ENCODE data around the gene KLHL26. TPM values are rescaled to one million over a fixed set of nuclear protein-coding genes. Genes with fewer than 3 reads are reported as not detected.
A peak's percentile ranks its signal among the peaks of the same experiment; 100 is the strongest.

Gene KLHL26
- total RNA-seq, 1 donor from 2014 or later = 5.8 TPM

DNA sequence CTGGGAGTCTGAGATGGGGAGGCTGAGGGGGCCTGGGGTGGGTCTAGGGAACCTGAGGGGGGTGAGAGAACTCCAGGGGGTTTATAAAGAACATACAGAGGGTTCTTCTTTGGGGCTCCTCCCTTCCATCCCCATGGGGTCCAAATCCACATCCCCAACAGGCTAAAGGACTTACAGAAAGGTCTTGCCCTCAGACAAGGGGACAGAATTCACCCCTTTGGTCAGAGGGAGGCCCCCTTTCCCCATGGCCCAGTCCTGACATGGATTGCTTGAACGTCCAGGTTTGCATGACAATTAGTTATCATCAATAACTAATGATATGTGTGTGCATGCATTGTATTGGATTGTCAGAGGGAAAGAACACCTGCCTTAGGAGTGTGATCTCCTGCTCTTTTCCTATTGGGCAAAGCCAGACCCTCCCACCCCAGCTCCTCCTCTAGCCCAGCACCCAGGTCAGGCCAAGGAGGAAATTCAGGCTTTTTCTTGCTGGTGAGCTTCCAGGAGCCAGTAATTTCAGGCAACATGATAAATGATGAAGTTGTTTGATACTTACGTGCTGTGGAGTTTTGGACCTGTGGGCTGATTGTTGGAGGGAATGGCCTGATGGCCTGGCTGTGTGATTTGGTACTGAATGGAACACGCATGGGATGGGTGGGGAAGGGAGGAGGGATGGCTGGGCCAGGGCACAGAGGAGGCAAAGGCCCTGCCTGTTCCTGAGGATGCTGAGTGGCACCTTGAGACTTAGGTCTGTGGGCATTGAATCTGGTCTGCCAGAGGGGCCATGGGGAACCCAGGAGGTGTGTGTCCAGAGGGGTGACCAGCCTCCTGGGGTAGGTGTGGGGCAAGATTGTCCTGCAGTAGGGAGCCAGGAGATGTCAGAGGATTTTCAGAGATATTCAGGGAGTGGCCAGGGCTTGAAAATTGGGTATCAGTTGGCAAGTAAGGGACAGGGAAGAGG lies 1.1 kb downstream of the KLHL26 start:
- intact Hi-C loops (cut with micrococcal nuclease) = no loop called here
- no peak for DNase-seq
- ATAC-seq = no peak

DNA sequence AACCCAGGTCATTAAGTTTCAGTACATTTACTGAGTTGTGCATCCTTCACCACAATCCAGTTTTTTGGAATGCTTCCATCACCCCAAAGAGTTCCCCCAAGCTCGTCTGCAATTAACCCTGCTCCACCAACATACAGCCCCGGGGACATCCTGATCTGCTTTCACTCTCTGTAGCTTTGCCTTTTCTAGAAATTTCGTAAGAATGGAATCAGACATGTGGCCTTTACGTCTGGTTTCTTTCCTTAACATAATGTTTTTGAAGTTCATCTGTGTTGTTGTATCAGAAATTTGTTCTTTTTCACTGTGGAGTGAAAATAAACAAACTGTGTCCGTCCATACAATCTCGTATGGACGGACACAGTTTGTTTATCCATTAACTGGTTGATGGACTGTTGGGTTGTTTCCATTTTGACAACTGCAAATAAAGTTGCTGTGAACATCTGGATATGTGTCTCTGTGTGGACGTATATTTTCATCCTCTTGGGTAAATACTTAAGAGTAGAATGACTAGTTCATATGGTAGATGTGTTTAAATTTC lies 2.9 kb downstream of the KLHL26 start:
- ATAC-seq = no peak
- no peak for DNase-seq
- intact Hi-C loops (cut with micrococcal nuclease) = no loop called here

DNA sequence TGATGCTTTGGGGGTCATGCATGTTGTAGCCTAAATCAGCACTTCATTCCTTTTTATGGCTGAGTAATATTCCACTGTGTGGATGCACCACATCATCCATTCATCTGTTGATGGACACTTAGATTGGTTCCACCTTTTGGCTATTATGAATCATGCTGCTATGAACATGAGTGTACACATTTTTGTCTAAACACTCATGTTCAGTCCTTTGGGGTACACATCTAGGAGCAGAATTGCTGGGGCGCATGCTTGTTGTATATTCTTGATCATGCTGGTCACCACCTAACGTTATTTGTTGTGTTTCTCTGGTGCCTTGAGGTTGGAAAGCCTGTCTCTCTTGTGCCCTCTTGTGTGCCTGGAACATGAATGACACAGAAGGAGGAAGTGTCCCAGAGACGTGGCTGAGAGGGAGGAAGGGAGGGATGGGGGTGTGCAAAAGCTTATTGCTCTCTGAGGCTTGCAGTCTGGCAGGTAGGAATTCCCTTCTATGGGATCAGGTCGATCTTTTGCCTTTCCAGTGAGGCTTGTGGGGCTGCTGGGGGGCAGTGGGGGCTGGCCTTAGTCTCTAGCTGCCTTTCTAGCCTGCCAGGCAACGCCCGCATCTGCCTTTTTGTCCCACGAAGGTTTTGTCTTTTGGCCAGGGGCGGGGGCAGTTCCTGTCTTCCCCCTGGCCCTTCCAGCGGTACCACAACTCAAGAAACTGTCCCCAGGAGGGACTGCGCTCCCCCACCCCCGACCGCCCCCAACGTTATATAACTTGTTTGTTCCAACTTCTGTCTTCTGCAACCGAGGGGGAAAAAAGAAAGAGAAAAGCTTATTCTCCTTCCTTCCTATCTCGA lies 7.6 kb downstream of the KLHL26 start:
- intact Hi-C loops (cut with micrococcal nuclease) = no loop called here
- ATAC-seq = peak; percentile 47
- peak; percentile 40 for DNase-seq

DNA sequence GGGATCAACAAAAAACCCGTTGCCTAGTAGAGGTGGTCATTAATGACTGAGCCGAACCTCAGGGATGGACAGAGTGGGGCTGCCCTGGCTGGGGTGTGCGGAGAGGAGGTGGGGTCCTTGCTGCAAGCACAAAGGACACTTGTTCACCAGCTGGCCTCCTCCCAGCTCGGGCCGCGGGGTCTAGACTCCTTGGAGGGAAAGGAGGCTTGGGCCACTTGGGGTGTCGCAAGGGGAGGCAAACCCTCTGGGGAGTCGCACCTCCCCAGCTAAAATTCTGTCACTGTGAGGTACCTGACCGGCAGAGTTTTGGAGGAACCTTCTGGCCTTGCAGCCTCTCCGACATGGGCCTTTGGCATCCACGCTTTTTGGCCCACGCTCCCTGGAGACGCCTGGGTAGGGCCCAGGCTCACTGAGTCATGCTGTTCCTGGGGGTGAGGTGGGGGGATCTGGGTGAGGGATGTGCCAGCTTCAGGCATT lies 8.2 kb downstream of the KLHL26 start:
- ATAC-seq (no peak), DNase-seq (peak; percentile 47)
- intact Hi-C loops (cut with micrococcal nuclease) = no loop called here

DNA sequence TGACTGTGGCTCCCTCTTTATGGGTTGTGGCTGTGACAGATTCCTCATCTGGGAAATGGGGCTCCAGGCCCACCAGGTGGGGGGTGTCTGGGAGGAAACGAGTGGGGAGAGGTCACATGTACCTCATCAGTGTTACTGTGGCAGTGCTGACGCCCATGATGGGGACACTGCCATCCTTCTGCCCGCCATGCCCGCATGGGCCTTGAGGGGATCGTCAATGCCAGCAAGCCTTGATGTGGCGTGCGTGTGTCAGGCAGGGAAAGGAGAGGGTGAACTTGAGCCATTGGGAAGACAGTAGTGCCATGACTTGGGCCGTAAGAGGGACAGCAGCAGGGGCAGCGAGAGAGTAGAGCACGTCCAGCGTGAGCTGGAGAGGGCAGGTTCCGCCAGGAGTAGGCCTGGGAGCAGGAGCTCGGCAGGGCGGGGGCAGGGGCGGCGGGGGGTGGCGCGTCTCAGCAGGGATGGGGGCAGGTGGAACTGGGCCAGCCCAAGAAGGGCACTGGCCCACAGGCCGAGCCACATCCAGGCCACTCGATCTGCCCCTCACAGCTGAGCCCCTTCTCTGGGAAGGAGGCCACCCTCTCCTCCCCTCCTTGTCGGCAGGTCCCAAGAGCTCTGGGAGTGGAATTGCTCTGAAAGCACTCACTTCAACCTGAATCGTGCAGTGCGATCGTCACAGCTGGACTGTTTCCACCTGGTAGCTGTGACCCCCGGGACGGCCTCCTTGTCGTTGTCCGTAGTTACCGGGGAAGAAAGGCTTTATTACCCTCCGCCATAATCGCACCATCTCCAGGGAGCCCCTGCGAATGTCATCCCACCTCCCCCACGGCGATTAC lies 9.9 kb downstream of the KLHL26 start:
- no peak for ATAC-seq
- intact Hi-C loops (cut with micrococcal nuclease) = no loop called here
- DNase-seq = peak; percentile 27

DNA sequence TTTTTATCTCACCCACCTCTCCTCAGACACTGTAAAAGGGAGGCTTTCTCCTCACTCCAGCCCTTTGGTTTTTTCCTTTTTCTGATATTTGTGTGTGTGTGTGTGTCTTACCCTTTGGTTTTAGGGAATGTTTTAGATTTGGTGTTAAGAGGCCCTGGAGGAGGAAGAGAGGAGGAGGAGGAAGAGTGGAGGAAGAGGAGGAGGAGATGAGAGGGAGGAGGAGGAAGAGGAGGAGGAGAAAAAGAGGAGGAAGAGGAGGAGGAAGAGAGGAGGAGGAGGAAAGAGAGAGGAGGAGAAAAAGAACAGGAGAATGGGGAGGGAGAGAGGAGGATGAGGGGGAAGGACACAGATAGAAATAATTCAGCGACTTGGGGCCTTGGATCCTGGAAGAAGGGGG lies 10.5 kb downstream of the KLHL26 start:
- DNase-seq = no peak
- ATAC-seq = no peak
- intact Hi-C loops (cut with micrococcal nuclease) = no loop called here

DNA sequence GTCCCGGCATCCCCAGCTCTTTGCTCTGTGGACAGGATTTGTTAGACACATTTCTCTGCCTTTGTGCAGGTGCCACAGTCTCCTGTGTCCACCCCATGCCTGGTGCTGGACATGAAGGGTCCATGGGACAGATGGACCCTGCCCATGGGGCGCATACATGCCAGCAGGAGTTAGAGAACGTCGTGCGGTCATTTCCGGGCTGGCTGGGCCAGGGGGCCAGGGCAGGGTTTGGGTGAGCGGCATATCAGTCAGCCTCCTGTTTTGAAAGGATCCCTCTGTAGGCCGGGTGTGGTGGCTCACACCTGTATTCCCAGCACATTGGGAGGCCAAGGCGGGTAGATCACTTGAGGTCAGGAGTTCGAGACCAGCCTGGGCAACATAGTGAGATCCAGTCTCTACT lies 11.0 kb downstream of the KLHL26 start:
- intact Hi-C loops (cut with micrococcal nuclease) = no loop called here
- peak; percentile 32 for DNase-seq
- ATAC-seq = no peak

DNA sequence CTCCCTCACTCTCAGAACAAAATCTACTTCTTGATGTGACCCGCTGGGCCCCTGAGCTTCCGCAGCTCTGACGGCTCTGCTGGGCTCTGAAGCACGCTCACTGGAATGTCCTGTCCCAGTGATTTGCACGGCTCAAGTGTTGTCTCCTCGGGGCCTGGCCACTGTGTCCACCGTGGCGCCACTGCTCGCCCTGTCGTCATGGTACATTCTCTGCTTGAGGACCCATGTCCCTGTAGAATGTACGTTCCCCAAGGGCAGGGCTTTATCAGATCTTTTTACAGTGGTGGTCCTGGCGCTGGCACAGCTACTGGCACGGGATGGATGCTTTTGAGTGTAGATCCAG lies 12.1 kb downstream of the KLHL26 start:
- ATAC-seq (peak; percentile 5), DNase-seq (peak; percentile 59)
- intact Hi-C loops (cut with micrococcal nuclease) = no loop called here

DNA sequence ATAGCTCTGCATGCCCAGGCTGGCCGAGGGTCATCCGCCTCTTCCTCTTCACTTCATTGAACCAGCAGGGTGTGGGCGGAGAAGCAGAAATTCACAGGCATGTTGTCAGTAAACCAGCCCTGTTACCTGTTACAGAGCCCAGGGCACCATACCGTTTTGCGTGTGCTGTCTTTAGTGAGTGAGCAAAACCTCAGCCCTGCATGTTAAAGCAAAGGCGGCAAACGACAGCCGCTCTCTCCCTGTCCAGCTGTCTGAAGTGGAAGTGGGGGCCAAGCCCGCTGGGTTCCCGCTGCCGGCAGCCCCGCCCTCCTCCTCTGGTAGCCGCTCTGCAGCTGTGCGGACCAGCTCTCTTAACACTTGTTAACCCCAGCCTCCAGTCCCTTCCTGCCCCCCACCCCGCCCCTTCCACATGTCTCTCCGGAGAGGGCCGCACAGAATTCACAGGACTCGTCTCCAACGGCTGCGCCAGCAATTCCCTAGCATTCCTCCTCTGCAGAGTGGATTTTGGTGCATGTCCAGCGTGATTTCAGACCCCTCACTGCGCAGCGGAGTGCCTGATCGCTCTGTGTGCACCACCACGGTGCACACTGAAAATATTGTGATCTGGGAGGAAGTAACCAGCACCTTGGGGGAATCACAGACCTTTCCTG lies 12.7 kb downstream of the KLHL26 start:
- intact Hi-C loops (cut with micrococcal nuclease) = no loop called here
- peak; percentile 79 for ATAC-seq
- DNase-seq = peak; percentile 88

DNA sequence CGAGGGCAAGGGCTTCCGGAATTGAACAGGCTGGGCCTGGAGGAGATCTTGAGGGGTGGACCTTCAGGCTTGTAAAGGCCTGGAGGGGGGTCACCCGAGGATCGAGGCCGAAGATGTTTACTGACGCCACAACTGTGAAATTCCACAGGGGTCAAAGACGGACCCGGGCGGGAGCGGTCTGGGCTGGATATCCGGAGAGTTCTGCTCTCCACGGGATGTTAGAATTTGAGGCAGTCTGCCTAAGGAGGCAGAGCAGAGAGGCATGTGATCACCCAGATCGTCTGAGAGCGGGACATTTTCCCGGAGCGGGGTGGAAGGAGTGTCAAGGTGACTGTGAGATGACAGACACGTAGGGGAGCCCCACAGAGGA lies 13.2 kb downstream of the KLHL26 start:
- peak; percentile 73 for DNase-seq
- ATAC-seq = peak; percentile 72
- intact Hi-C loops (cut with micrococcal nuclease) = no loop called here

DNA sequence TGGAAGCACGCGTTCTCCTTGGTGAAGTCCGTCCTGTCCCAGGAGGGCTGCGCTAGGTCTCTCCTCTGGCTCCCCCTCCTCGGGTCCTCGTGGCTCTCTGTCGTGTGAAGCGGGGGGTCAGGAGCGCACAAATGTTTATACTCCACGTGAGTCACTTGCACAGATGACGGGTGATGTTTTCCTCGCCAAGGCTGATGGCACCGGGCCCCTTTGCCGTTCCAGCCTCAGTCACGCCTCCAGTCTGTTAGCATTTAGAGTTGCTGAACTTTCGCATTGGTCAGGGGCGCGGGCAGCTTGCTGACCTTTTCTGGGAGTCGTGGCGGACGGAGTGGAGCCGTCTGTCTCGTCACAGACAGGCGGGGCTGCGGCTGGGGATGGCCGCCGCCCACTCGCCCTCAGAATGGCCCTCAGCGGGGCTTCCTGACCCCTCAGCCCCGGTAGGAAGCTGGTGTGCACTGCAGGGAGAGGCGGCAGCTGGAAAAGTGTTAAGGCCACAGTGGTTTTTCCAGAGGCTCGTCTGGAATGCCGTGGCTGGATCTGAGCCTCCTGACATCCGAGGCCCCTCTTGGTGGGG lies 13.7 kb downstream of the KLHL26 start:
- ATAC-seq = peak; percentile 66
- intact Hi-C loops (cut with micrococcal nuclease) = no loop called here

DNA sequence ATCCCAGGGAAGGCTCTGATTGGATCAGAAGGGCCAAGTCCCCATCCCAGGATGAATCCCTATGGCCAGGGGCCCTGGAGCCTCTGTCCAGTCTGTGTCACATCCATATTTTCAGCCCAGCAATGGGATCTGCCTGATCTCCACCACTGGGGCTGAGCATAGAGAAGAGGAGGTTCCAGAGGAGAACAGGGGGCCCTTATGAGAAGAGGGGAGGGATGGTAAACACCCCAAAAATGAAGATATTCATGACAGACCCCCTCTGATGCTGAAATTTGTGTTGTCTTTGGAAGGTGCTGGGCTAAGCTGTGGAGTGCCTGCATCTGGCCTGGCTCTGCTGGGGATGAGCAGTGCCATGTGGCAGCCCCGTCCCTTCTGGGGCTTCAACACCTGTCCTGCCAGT lies 14.5 kb downstream of the KLHL26 start:
- no peak for ATAC-seq
- intact Hi-C loops (cut with micrococcal nuclease) = no loop called here
- peak; percentile 21 for DNase-seq

More for the DNA sequence above, 13.7 kb downstream of the KLHL26 start:
- DNase-seq = peak; percentile 87

DNA sequence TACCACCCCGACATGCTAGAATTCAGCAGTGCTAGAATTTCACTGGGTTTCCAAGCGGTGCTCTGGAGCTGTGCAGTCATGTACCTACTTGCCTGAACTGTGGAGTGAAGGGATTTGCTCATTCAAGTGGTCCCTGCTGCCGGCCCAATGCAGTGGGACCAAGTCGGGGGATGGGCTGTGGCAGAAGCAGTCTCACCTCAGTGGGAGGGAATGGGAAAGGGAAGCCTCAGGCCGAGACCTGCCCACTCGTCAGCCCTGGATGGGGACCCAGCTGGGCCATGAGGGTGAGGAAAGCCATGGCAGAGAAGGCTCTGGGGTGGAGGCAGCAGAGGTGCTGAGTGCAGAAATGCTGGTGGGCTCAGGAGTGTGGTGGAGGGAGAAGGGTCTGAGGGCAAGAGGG lies 14.9 kb downstream of the KLHL26 start:
- DNase-seq = peak; percentile 23
- intact Hi-C loops (cut with micrococcal nuclease) = no loop called here
- no peak for ATAC-seq

DNA sequence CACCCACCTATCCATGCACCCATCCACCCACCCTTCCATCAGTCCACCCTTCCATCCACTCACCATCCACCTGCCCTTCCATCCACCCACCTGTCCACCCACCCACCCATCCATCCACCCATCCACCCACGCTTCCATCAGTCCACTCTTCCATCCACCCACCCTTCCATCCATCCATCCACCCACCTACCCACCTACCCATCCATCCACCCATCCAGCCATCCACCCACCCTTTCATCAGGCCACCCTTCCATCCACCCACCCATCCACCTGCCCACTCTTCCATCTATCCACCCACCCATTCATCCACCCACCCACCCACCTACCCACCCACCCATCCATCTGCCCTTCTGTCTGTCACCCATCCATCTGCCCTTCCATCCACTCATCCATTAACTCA lies 17.0 kb downstream of the KLHL26 start:
- ATAC-seq = no peak
- intact Hi-C loops (cut with micrococcal nuclease) = no loop called here

DNA sequence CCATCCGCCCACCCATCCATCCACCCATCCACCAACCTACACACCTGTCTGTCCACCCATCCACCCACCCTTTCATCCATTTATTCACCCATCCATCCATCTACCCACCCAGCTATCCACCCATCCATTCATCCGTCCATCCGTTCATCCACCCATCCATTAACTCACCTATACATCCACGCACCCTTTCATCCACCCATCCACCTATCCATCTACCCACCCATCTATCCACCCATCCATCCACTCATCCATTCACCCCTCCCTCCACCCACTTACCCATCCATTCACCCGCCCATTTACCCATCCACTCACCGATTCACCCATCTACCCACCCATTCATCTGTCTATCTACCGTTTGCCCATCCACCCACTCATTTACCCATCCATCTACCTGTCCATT lies 17.6 kb downstream of the KLHL26 start:
- intact Hi-C loops (cut with micrococcal nuclease) = no loop called here
- DNase-seq (no peak), ATAC-seq (no peak)

More for the DNA sequence above, 17.0 kb downstream of the KLHL26 start:
- no peak for DNase-seq

DNA sequence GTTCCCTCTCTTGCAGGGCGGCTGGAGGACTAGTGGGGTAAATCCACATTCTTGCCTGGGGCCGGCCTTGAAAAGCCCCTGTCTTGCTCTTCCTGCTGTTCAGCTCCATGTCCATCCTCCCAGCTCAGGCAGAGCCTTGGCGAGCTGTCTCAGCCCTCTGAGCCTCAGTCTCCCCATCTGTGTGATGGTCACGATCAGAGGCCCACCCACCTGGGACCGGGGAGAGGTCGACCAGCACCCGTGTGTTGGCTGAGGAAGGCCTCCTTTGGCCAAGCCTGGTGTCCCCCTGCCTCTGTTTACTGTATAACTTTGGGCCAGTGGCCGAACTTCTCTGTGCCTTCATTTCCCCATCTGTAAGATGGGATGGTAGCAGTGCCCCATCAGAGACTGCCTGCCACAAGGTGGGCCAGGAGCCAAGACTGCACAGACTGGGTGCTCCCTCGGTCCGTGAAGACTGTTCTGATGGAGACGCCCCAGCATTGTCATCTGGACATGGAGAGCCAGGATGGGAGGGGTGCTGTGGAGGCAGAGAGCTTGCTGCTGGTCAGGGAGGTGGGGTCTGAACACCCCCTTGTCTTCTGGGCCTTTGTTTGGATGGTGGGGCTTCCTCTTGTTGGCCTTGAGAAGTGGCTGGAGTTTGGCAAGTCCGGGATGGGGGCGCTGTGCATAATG lies 18.5 kb downstream of the KLHL26 start:
- peak; percentile 24 for DNase-seq
- intact Hi-C loops (cut with micrococcal nuclease) = no loop called here
- ATAC-seq = no peak

DNA sequence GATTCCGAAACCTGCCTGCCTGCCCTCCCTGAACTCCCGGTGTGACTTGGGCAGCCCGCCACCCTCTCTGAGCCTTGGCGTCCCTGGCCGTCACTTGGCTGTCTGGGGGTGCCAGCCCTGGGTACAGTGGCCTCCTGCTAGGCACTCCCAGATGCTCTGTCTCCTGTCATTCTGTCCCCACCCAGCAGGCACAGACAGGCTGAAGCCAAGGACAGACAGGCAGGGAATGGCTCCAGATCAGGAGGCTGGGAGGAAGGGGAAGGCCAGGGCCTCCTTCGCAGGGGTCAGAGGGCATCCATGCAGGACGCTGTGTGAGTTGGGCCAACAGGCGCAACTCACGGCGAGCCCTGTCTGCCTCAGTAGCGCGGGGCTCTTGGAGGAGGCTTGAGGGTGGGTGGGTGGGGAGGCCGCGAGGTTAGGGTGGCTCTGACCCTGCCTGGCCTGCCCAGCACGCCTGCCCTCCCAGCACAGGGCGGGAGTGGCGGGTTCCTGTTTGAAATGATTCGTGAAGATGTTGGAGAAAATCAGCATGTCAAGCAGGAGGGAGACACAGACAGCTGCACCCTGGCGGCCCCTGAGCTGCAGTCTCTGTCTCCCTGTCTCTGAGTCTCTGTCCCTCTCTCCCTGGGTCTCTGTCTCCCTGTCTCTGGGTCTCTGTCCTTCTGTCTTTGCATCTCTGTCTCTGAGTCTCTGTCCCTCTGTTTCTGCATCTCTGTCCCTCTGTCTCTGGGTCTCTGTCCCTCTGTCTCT lies 19.7 kb downstream of the KLHL26 start:
- no peak for DNase-seq
- intact Hi-C loops (cut with micrococcal nuclease) = no loop called here
- ATAC-seq = no peak
